Measurements from ENCODE around the gene GP1BB.

DNA sequence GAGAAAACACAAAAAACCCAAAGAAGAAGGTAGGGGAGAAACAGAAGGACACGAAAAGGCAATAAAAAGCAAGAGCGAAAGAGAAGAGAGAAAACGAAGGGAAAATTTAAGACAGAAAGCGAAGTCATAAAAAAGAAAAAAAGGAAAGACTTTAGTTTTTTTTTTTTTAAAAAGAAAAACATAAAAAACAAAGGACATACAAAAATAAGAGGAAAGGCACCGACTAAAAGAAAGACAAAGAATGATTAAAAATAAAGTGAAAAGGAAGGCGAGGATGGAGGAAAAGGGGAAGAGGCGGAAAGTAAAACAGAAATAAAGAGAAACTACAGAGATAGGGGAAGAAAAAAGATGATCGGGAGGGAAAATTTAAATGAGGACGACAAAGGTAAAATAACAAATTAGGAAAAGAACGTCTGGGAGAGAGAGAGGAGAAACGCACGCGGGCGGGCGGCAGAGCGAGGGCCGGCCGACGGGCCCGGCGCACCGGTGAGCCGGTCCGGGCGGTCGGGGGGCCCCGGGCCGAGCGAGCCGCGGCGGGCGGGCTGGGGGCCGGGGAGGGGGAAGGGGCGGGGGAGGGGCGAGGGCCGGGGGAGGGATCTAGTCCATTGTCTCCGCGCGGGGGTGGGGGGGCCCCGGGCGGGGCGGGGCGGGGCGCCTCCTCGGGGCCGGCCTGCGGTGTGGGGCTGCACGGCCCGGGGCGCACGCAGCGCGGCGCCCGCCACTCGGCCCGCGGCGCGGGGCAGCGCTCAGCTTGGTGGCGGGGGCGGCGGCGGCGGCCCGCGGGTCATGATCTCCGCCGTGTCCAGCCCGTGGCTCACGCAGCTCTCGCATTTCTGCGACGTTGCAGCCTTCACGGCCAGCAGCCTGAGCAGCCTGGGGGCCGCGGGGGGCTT, 37.0 kb downstream of the GP1BB start, which contains the start of gene TBX1:
- TF ChIP-seq CTCF (conservative IDR thresholded peaks at IDR 0.05 in 1 of 2, IDR thresholded peaks at IDR 0.05 in 1 of 2; ENCODE audit: extremely low read depth in 1 of 2, insufficient read depth in 1 of 2, low read depth in 1 of 2, low read length in 2 of 2): no peak
- no peak for TF ChIP-seq EZH2 (IDR thresholded peaks at IDR 0.05; ENCODE audit: borderline replicate concordance, low read length)

Data from mammary epithelial cell (primary cell).